Mesodermal cell (in vitro differentiated cells): ENCODE results near the gene STEAP1.
"Not testable (repeated sequence)": the region's sequence is repeated elsewhere in the genome, so short reads cannot be mapped to it uniquely, and the experiment has no call there.

Experiments
- H3K27ac ChIP-seq: 2 replicates; pipeline ENCODE4 v1.7.0; 2013; ENCODE audit warnings: mild to moderate bottlenecking, low read depth, low read length, moderate library complexity; ENCODE audit not compliant: severe bottlenecking
- H3K36me3 ChIP-seq: 2 replicates; pipeline ENCODE4 v1.7.1; 2013; ENCODE audit warnings: mild to moderate bottlenecking, low read length, moderate library complexity; ENCODE audit not compliant: control insufficient read depth, insufficient read depth
- H3K4me1 ChIP-seq: one replicate; pipeline ENCODE4 v1.7.1; 2013; ENCODE audit warnings: mild to moderate bottlenecking, low read length; ENCODE audit not compliant: insufficient read depth, control insufficient read depth, poor library complexity, severe bottlenecking
- H3K4me3 ChIP-seq: 2 replicates; pipeline ENCODE4 v1.7.0; 2013; ENCODE audit warnings: low read length, control low read depth, mild to moderate bottlenecking; ENCODE audit not compliant: insufficient read depth, poor library complexity, severe bottlenecking; ENCODE audit errors: extremely low read depth
- H3K9me3 ChIP-seq: 2 replicates; pipeline ENCODE4 v1.7.1; 2013; ENCODE audit warnings: mild to moderate bottlenecking, low read length, moderate library complexity; ENCODE audit not compliant: control insufficient read depth
- WGBS, 2 experiments: methylation state at CpG; one replicate each; pipeline ENCODE4 v1.1.5; 2013; ENCODE audit warnings: missing lambda C conversion rate in 2 of 2; ENCODE audit not compliant: insufficient coverage in 2 of 2; 5-methylcytosine and 5-hydroxymethylcytosine counted together

The STEAP1 gene

GRCh38 chr7:90155206-90155605 lies 937 bp downstream of the STEAP1 start:
- no peaks in the 10 kb centered on the region for H3K4me1 ChIP-seq
- no peaks in the 10 kb centered on the region for H3K9me3 ChIP-seq
- no peaks in the 10 kb centered on the region for H3K36me3 ChIP-seq
- no peak overlapping the region for H3K27ac ChIP-seq
- 94 to 100% methylated on average over 2 of the region's 4 CpGs for WGBS, 2 experiments
- no peak overlapping the region for H3K4me3 ChIP-seq

- H3K9me3 ChIP-seq, H3K27ac ChIP-seq, H3K4me3 ChIP-seq, H3K4me1 ChIP-seq, H3K36me3 ChIP-seq: not testable (repeated sequence)
- 80% methylated on average over 1 of the region's 2 CpGs; no CpG with 5 or more reads in 1 of the 2 experiments for WGBS, 2 experiments
Observed at GRCh38 chr7:90157331-90157730, 3.1 kb downstream of the STEAP1 start.

GRCh38 chr7:90157761-90158350 lies 3.6 kb downstream of the STEAP1 start:
- no CpG with 5 or more reads among the region's 4 CpGs for WGBS, 2 experiments
- H3K36me3 ChIP-seq, H3K27ac ChIP-seq, H3K4me1 ChIP-seq, H3K4me3 ChIP-seq, H3K9me3 ChIP-seq: not testable (repeated sequence)

GRCh38 chr7:90163534-90163933 lies 9.3 kb downstream of the STEAP1 start:
- Histone ChIP-seq H3K4me1 (no peaks in the 10 kb centered on the region), H3K36me3 (no peaks in the 10 kb centered on the region), H3K9me3 (no peaks in the 10 kb centered on the region), H3K27ac (no peak overlapping the region), H3K4me3 (no peak overlapping the region)
- 83 to 98% methylated on average over 3 to 4 of the region's 5 CpGs for WGBS, 2 experiments

GRCh38 chr7:90165724-90166123 lies 11.5 kb downstream of the STEAP1 start:
- Histone ChIP-seq H3K4me3 (no peak overlapping the region), H3K36me3 (no peaks in the 10 kb centered on the region), H3K27ac (no peak overlapping the region), H3K4me1 (no peaks in the 10 kb centered on the region), H3K9me3 (no peaks in the 10 kb centered on the region)
- 75 to 100% methylated on average over 1 to 2 of the region's 2 CpGs for WGBS, 2 experiments

- Histone ChIP-seq H3K9me3 (no peaks in the 10 kb centered on the region), H3K4me1 (no peaks in the 10 kb centered on the region), H3K36me3 (no peaks in the 10 kb centered on the region), H3K4me3 (no peak overlapping the region), H3K27ac (no peak overlapping the region)
- 80 to 91% methylated on average over 2 of the region's 3 CpGs for WGBS, 2 experiments
Observed at GRCh38 chr7:90166153-90166552, 11.9 kb downstream of the STEAP1 start.

- 100% methylated on average over 2 of the region's 4 CpGs; no CpG with 5 or more reads in 1 of the 2 experiments for WGBS, 2 experiments
- no peak overlapping the region for H3K27ac ChIP-seq
- H3K36me3 ChIP-seq: no peaks in the 10 kb centered on the region
- H3K9me3 ChIP-seq: no peaks in the 10 kb centered on the region
- H3K4me3 ChIP-seq: no peak overlapping the region
- no peaks in the 10 kb centered on the region for H3K4me1 ChIP-seq
Observed at GRCh38 chr7:90167361-90167760, 13.1 kb downstream of the STEAP1 start.

GRCh38 chr7:90169891-90170290 lies 15.6 kb downstream of the STEAP1 start:
- H3K4me1 ChIP-seq: no peaks in the 10 kb centered on the region
- WGBS, 2 experiments: no CpG with 5 or more reads among the region's 1 CpG
- no peak overlapping the region for H3K27ac ChIP-seq
- no peaks in the 10 kb centered on the region for H3K36me3 ChIP-seq
- no peak overlapping the region for H3K4me3 ChIP-seq
- no peaks in the 10 kb centered on the region for H3K9me3 ChIP-seq

GRCh38 chr7:90172121-90172520 lies 17.9 kb downstream of the STEAP1 start:
- Histone ChIP-seq H3K4me3 (no peak overlapping the region), H3K27ac (no peak overlapping the region), H3K4me1 (no peaks in the 10 kb centered on the region), H3K9me3 (peaks cover 9% of the 10 kb centered on the region), H3K36me3 (no peaks in the 10 kb centered on the region)
- WGBS, 2 experiments: 100% methylated on average over 1 of the region's 2 CpGs

GRCh38 chr7:90172624-90173023 lies 18.4 kb downstream of the STEAP1 start:
- H3K4me1 ChIP-seq: no peaks in the 10 kb centered on the region
- H3K9me3 ChIP-seq: peaks cover 9% of the 10 kb centered on the region
- H3K27ac ChIP-seq: no peak overlapping the region
- no peaks in the 10 kb centered on the region for H3K36me3 ChIP-seq
- 92 to 95% methylated on average over 6 of the region's 6 CpGs for WGBS, 2 experiments
- no peak overlapping the region for H3K4me3 ChIP-seq

- Histone ChIP-seq H3K4me3 (no peak overlapping the region), H3K4me1 (peaks cover 1% of the 10 kb centered on the region), H3K27ac (no peak overlapping the region), H3K36me3 (no peaks in the 10 kb centered on the region), H3K9me3 (peaks cover 9% of the 10 kb centered on the region)
- WGBS, 2 experiments: 71 to 96% methylated on average over 2 to 3 of the region's 4 CpGs
Observed at GRCh38 chr7:90173127-90173844, 19.0 kb downstream of the STEAP1 start.
